Adrenal gland (tissue), 12 donors: ENCODE measurements around the gene CEP164. TPM values are rescaled to one million over a fixed set of nuclear protein-coding genes. Genes with fewer than 3 reads are reported as not detected.

Experiments
- DNase-seq, 7 donors: peaks; one replicate each; pipeline ENCODE4 v3.0.0-alpha.2; 2019 to 2020
- H3K27ac ChIP-seq, 5 donors: fragments of 200-600 bp; sonication (generic) in 4 of 5; 1 replicate in 3 of 5; 2 replicates in 2 of 5; pipeline versions ENCODE4 v1.5.1 to v1.8.0; 2016 to 2020; ENCODE audit warnings: mild to moderate bottlenecking in 1 of 5
- H3K27me3 ChIP-seq: fragments of 200-600 bp; 2 replicates; pipeline ENCODE4 v1.8.0; 2021
- H3K36me3 ChIP-seq, 2 donors: fragments of 200-600 bp; replicated peaks in 1 of 2; 1 replicate in 1 of 2; 2 replicates in 1 of 2; pipeline versions ENCODE4 v1.5.1 to v1.8.0; 2018 to 2022
- H3K4me1 ChIP-seq, 2 donors: fragments of 200-600 bp; replicated peaks in 1 of 2; 1 replicate in 1 of 2; 2 replicates in 1 of 2; pipeline versions ENCODE4 v1.5.1 to v1.8.0; 2018 to 2021
- H3K4me3 ChIP-seq, 4 donors: fragments of 200-600 bp; sonication (generic) in 3 of 4; one replicate each; pipeline ENCODE4 v1.5.1; 2016 to 2018
- H3K9me3 ChIP-seq, 3 donors: fragments of 200-600 bp; sonication (generic) in 1 of 3; replicated peaks in 1 of 3; 1 replicate in 2 of 3; 2 replicates in 1 of 3; pipeline versions ENCODE4 v1.5.1 to v1.8.0; 2016 to 2021
- CTCF ChIP-seq, 6 experiments: fragments of 450-650 bp in 4 of 6; fragments of 200-600 bp in 2 of 6; sonication (generic) in 1 of 6; IDR thresholded peaks; 1 replicate in 5 of 6; 2 replicates in 1 of 6; pipeline versions ENCODE4 v1.5.1 to v1.8.0; 2016 to 2021; ENCODE audit warnings: antibody characterized with exemption in 6 of 6, mild to moderate bottlenecking in 2 of 6, moderate library complexity in 1 of 6
- POLR2A ChIP-seq, 2 donors: fragments of 450-650 bp; IDR thresholded peaks; one replicate each; pipeline ENCODE4 v1.6.1; 2017; ENCODE audit warnings: antibody characterized with exemption in 2 of 2, mild to moderate bottlenecking in 2 of 2, moderate library complexity in 1 of 2
- WGBS, 4 donors: extraction: QIAGEN DNeasy Blood & Tissue Kit in 2 of 4; methylation state at CpG; one replicate each; pipeline versions ENCODE4 v1.1.5 to v1.1.7; 2013 to 2017; 5-methylcytosine and 5-hydroxymethylcytosine counted together
- intact Hi-C, 2 donors: fragments of 100-400 bp; cut with DNase I; formaldehyde crosslinking; loops; one replicate each; pipeline versions ENCODE4 v1.14.1 to v1.15.0; 2022 to 2023
- polyA plus RNA-seq, 3 donors: library from polyadenylated mRNA; stranded (reverse); fragments of 200-250 nt in 2 of 3; fragments of 350-450 nt in 1 of 3; fragmentation: Illumina TruSeq in 1 of 3; extraction: RNeasy Lipid Tissue Mini Kit (QIAGEN cat#74804) in 1 of 3; gene quantifications; one replicate each; pipeline ENCODE4 v1.2.3, GENCODE V29; 2013 to 2014
- total RNA-seq, 9 donors: library from RNA; depleted of rRNA in 4 of 9; stranded (reverse); fragments of >200 nt in 4 of 9; fragments of 120-200 nt in 1 of 9; fragmentation: NEBNext Ultra II Directional in 1 of 9; extraction: Animal tissue kit (Norgen Biotek cat#: 25700) in 1 of 9; gene quantifications; one replicate each; pipeline versions ENCODE4 v1.1.0 to v1.2.4, GENCODE V29; 2013 to 2023
- donor health status: healthy with polysubstance abuse.
- donor health status: Bipolar disorder and iron deficiency.
- donor health status: DM: yes; HTN: yes; CAD: no.
- donor health status: DM: no; HTN: no; CAD: no.
- donor health status: DM: no; HTN: no; CAD: no.
- donor health status: DM: yes; HTN: yes; CAD: no.

Gene CEP164
- total and polyA plus RNA-seq, 12 donors: 10.6 to 82.9 (median 24.1) TPM

- no peak for DNase-seq
- TF ChIP-seq CTCF (IDR thresholded peaks at IDR 0.05) (no peak), POLR2A (IDR thresholded peaks at IDR 0.05) (no peak)
- 91 to 97% (median 95%) methylated on average over 7 of the region's 7 CpGs for WGBS, 4 donors
- Histone ChIP-seq H3K36me3 (no peaks in the 10 kb centered on the region), H3K4me3 (no peak overlapping the region), H3K9me3 (no peaks in the 10 kb centered on the region), H3K4me1 (no peaks in the 10 kb centered on the region), H3K27ac (no peak overlapping the region), H3K27me3 (no peaks in the 10 kb centered on the region)
- intact Hi-C loops: loop anchor here (5.0 to 10.0 kb wide), 2 partner anchors 386 to 523 kb away; no protein-coding TSS in a partner anchor
Observed at GRCh38 chr11:117431436-117431835, 103.8 kb downstream of the CEP164 start.

- no peak for TF ChIP-seq POLR2A (IDR thresholded peaks at IDR 0.05)
- TF ChIP-seq CTCF (IDR thresholded peaks at IDR 0.05): no peak
- Histone ChIP-seq H3K4me3 (no peak overlapping the region), H3K36me3 (no peaks in the 10 kb centered on the region), H3K9me3 (no peaks in the 10 kb centered on the region), H3K27ac (no peak overlapping the region), H3K27me3 (no peaks in the 10 kb centered on the region), H3K4me1 (no peaks in the 10 kb centered on the region)
- DNase-seq: no peak
- intact Hi-C loops: loop anchor here (5.0 to 10.0 kb wide), 2 partner anchors 384 to 521 kb away; no protein-coding TSS in a partner anchor
Observed at GRCh38 chr11:117433717-117434116, 106.1 kb downstream of the CEP164 start.

GRCh38 chr11:117434481-117434880 lies 106.8 kb downstream of the CEP164 start:
- WGBS, 4 donors: 87 to 95% (median 92%) methylated on average over 1 of the region's 1 CpG
- intact Hi-C loops: loop anchor here (5.0 to 10.0 kb wide), 2 partner anchors 383 to 520 kb away; no protein-coding TSS in a partner anchor
- H3K36me3 ChIP-seq: no peaks in the 10 kb centered on the region
- DNase-seq: no peak
- H3K9me3 ChIP-seq: no peaks in the 10 kb centered on the region
- no peak overlapping the region for H3K27ac ChIP-seq
- H3K4me3 ChIP-seq: no peak overlapping the region
- TF ChIP-seq CTCF (IDR thresholded peaks at IDR 0.05): no peak
- no peak for TF ChIP-seq POLR2A (IDR thresholded peaks at IDR 0.05)
- H3K27me3 ChIP-seq: no peaks in the 10 kb centered on the region
- H3K4me1 ChIP-seq: no peaks in the 10 kb centered on the region

- Histone ChIP-seq H3K27ac (no peak overlapping the region), H3K27me3 (no peaks in the 10 kb centered on the region), H3K4me3 (no peak overlapping the region), H3K36me3 (no peaks in the 10 kb centered on the region), H3K9me3 (no peaks in the 10 kb centered on the region), H3K4me1 (no peaks in the 10 kb centered on the region)
- TF ChIP-seq POLR2A (IDR thresholded peaks at IDR 0.05): no peak
- TF ChIP-seq CTCF (IDR thresholded peaks at IDR 0.05): no peak
- no peak for DNase-seq
- 54 to 77% (median 67%) methylated on average over 4 to 6 of the region's 6 CpGs for WGBS, 4 donors
- intact Hi-C loops: loop anchor here in 1 of 2 donors (10.0 kb wide), 1 partner anchor 519 kb away; no protein-coding TSS in a partner anchor
Observed at GRCh38 chr11:117435326-117435725, 107.7 kb downstream of the CEP164 start.
